AG04450 (cell line): Measurements from ENCODE around the gene KCNH2. TPM values are rescaled to one million over a fixed set of nuclear protein-coding genes. Genes with fewer than 3 reads are reported as not detected.

ENCODE experiments used
- CTCF ChIA-PET: fragments of 300-600, 350-600 bp; formaldehyde crosslinking; extraction: SDS; loops from one replicate; lab custom pipeline; 2022; ENCODE audit warnings: antibody characterized with exemption, inconsistent platforms; lab: Charles Lee
- POLR2A ChIA-PET: fragments of 350-600 bp; formaldehyde crosslinking; extraction: SDS; loops from one replicate; lab custom pipeline; 2021; ENCODE audit warnings: antibody characterized with exemption, inconsistent platforms; lab: Yijun Ruan, JAX
- DNase-seq: peaks from one replicate; pipeline ENCODE4 v3.0.0-alpha.2; 2011; ENCODE audit warnings: low read depth, low spot score
- H3K27ac ChIP-seq: one replicate; pipeline ENCODE4 v1.5.1; 2012; ENCODE audit warnings: low read depth, low read length, control low read depth
- H3K27me3 ChIP-seq: one replicate; pipeline ENCODE4 v1.6.0; 2012; ENCODE audit warnings: low read length; ENCODE audit not compliant: control insufficient read depth, insufficient read depth
- H3K4me3 ChIP-seq: 2 replicates; pipeline ENCODE4 v1.5.1; 2011; ENCODE audit warnings: mild to moderate bottlenecking, low read depth, low read length, control low read depth
- H3K9me3 ChIP-seq: 2 replicates; pipeline ENCODE4 v1.5.1; 2012; ENCODE audit warnings: low read length; ENCODE audit not compliant: control insufficient read depth, insufficient read depth
- CTCF ChIP-seq: IDR thresholded peaks from 2 replicates; pipeline ENCODE4 v1.5.1; 2011; ENCODE audit warnings: low read depth, low read length, control low read depth, inconsistent platforms
- polyA plus RNA-seq: library from polyadenylated mRNA; depleted of rRNA; stranded (reverse); fragments of >200 nt; gene quantifications from 2 replicates; pipeline ENCODE4 v1.2.3, GENCODE V29; 2011

The KCNH2 gene
- polyA plus RNA-seq, 1 experiment, result 1.3 TPM

- Histone ChIP-seq H3K27me3 (peaks cover 9% of the 10 kb centered on the region), H3K4me3 (no peak overlapping the region), H3K9me3 (no peaks in the 10 kb centered on the region; the same call in 1 of the 2 replicates), H3K27ac (no peak overlapping the region)
- no peak for DNase-seq
- ChIA-PET POLR2A (no interaction called here), CTCF (interaction anchor here (0.9 to 1.1 kb wide), 2 partner anchors 11 to 13 kb away, joined by 3 to 4 read pairs; no protein-coding TSS in a partner anchor)
- no peak for TF ChIP-seq CTCF
Measured at GRCh38 chr7:151001546-151001945, 23.4 kb upstream of the KCNH2 start.

DNA sequence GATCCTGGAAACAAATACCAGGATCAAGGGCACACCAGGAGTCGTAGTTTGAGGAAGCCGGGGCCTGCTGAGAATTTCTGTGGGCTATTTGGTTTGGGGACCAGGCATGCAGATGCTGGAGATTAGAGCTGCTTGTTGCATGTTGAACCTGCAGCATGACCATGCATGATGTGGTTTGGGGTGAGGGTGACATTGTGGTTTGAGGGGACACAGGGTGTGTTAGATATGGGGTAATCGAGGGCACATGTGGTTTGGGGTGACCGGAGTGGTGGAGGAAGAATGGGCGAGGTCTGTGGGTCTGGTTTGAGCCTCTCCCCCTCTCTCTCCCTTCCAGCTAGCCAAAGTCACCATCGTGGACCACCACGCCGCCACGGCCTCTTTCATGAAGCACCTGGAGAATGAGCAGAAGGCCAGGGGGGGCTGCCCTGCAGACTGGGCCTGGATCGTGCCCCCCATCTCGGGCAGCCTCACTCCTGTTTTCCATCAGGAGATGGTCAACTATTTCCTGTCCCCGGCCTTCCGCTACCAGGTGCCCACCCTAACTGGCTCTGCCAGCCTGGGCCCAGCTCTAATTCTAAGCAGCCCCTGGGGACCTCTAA, 22.9 kb upstream of the KCNH2 start:
- Histone ChIP-seq H3K27me3 (peaks cover 9% of the 10 kb centered on the region), H3K4me3 (no peak overlapping the region), H3K9me3 (no peaks in the 10 kb centered on the region; the same call in 1 of the 2 replicates), H3K27ac (no peak overlapping the region)
- no peak for TF ChIP-seq CTCF
- no peak for DNase-seq
- ChIA-PET POLR2A (no interaction called here), CTCF (interaction anchor here (0.9 to 1.1 kb wide), 2 partner anchors 12 kb away, joined by 3 to 4 read pairs; no protein-coding TSS in a partner anchor)

GRCh38 chr7:150999497-151000230, 21.5 kb upstream of the KCNH2 start:
- H3K27ac ChIP-seq, result no peak overlapping the region
- POLR2A ChIA-PET, result interaction anchor here (0.7 kb wide), 1 partner anchor 32 kb away, joined by 10 read pairs; no protein-coding TSS in a partner anchor
- H3K9me3 ChIP-seq, result no peaks in the 10 kb centered on the region; the same call in 1 of the 2 replicates
- no peak for DNase-seq
- CTCF ChIA-PET, result interaction anchor here (1.0 kb wide), 1 partner anchor 19 kb away, joined by 3 read pairs; no protein-coding TSS in a partner anchor
- H3K27me3 ChIP-seq, result peaks cover 9% of the 10 kb centered on the region
- H3K4me3 ChIP-seq, result no peak overlapping the region
- no peak for TF ChIP-seq CTCF

DNA sequence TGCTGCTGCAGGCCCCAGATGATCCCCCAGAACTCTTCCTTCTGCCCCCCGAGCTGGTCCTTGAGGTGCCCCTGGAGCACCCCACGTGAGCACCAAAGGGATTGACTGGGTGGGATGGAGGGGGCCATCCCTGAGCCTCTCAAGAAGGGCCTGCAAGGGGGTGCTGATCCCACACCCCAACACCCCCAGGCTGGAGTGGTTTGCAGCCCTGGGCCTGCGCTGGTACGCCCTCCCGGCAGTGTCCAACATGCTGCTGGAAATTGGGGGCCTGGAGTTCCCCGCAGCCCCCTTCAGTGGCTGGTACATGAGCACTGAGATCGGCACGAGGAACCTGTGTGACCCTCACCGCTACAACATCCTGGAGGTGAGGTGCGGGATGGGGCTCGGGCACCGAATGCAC, 20.9 kb upstream of the KCNH2 start:
- H3K4me3 ChIP-seq, result no peak overlapping the region
- DNase-seq, result no peak
- no peak overlapping the region for H3K27ac ChIP-seq
- peaks cover 9% of the 10 kb centered on the region for H3K27me3 ChIP-seq
- ChIA-PET POLR2A (interaction anchor here (0.7 kb wide), 1 partner anchor 32 kb away, joined by 10 read pairs; no protein-coding TSS in a partner anchor), CTCF (interaction anchor here (1.0 kb wide), 1 partner anchor 20 kb away, joined by 3 read pairs; no protein-coding TSS in a partner anchor)
- TF ChIP-seq CTCF, result no peak
- H3K9me3 ChIP-seq, result no peaks in the 10 kb centered on the region; the same call in 1 of the 2 replicates
